Testis (tissue), 2 donors: Measurements from ENCODE around the gene ZKSCAN5.

Experiments used
- CTCF ChIP-seq, 3 experiments: fragments of 450-650 bp in 2 of 3; fragments of 200-600 bp in 1 of 3; sonication (generic) in 1 of 3; IDR thresholded peaks; one replicate each; pipeline ENCODE4 v1.5.1; 2016 to 2019; ENCODE audit warnings: antibody characterized with exemption in 3 of 3, mild to moderate bottlenecking in 2 of 3, moderate library complexity in 1 of 3
- POLR2A ChIP-seq: fragments of 450-650 bp; IDR thresholded peaks from one replicate; pipeline ENCODE4 v1.6.1; 2017; ENCODE audit warnings: antibody characterized with exemption, mild to moderate bottlenecking, moderate library complexity

GRCh38 chr7:99559175-99559915 lies 54.9 kb downstream of the ZKSCAN5 start:
- no peak for TF ChIP-seq CTCF (IDR thresholded peaks at IDR 0.05)
- TF ChIP-seq POLR2A = no peak
